ENCODE results near the gene KIAA1217.

The KIAA1217 gene

GRCh38 chr10:24415455-24416125 lies 206.7 kb downstream of the KIAA1217 start:
- H3K36me3 ChIP-seq (ENCODE audit: insufficient read depth, low read length) = no peaks in the 10 kb centered on the region
- H3K9ac ChIP-seq (ENCODE audit: low read depth, low read length) = no peak overlapping the region
- H3K79me2 ChIP-seq (ENCODE audit: insufficient read depth, low read length) = no peaks in the 10 kb centered on the region
- H3K4me3 ChIP-seq (ENCODE audit: low read depth in 1 of 2, low read length in 2 of 2) = no peak overlapping the region
- DNase-seq = no peak
- no peaks in the 10 kb centered on the region for H3K27me3 ChIP-seq (ENCODE audit: insufficient read depth, low read length, poor library complexity)
- H4K20me1 ChIP-seq (ENCODE audit: insufficient read depth, low read length) = no peaks in the 10 kb centered on the region
- no peak overlapping the region for H2AFZ ChIP-seq (ENCODE audit: low read depth, low read length)
- H3K4me2 ChIP-seq (ENCODE audit: insufficient read depth, low read length) = no peak overlapping the region
- H3K9me3 ChIP-seq (ENCODE audit: insufficient read depth, low read length, severe bottlenecking) = peaks cover 3% of the 10 kb centered on the region
- H3K27ac ChIP-seq (ENCODE audit: low read length) = no peak overlapping the region
- no peak for ATAC-seq (ENCODE audit: insufficient read depth, low read depth)
- H3K4me1 ChIP-seq (ENCODE audit: insufficient read depth, low read length) = peaks cover 10% of the 10 kb centered on the region
- TF ChIP-seq, protein P1, sequence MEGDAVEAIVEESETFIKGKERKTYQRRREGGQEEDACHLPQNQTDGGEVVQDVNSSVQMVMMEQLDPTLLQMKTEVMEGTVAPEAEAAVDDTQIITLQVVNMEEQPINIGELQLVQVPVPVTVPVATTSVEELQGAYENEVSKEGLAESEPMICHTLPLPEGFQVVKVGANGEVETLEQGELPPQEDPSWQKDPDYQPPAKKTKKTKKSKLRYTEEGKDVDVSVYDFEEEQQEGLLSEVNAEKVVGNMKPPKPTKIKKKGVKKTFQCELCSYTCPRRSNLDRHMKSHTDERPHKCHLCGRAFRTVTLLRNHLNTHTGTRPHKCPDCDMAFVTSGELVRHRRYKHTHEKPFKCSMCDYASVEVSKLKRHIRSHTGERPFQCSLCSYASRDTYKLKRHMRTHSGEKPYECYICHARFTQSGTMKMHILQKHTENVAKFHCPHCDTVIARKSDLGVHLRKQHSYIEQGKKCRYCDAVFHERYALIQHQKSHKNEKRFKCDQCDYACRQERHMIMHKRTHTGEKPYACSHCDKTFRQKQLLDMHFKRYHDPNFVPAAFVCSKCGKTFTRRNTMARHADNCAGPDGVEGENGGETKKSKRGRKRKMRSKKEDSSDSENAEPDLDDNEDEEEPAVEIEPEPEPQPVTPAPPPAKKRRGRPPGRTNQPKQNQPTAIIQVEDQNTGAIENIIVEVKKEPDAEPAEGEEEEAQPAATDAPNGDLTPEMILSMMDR (IDR thresholded peaks at IDR 0.05; ENCODE audit: borderline replicate concordance, extremely low read depth, low read length, poor library complexity, severe bottlenecking) = no peak
- no peak for TF ChIP-seq EZH2 (IDR thresholded peaks at IDR 0.05; ENCODE audit: borderline replicate concordance, low read depth, low read length, severe bottlenecking)

GRCh38 chr10:24416248-24416647 lies 207.3 kb downstream of the KIAA1217 start:
- H4K20me1 ChIP-seq (ENCODE audit: insufficient read depth, low read length) = no peaks in the 10 kb centered on the region
- H3K9me3 ChIP-seq (ENCODE audit: insufficient read depth, low read length, severe bottlenecking) = peaks cover 3% of the 10 kb centered on the region
- H3K9ac ChIP-seq (ENCODE audit: low read depth, low read length) = no peak overlapping the region
- TF ChIP-seq, protein P1 (IDR thresholded peaks at IDR 0.05; ENCODE audit: borderline replicate concordance, extremely low read depth, low read length, poor library complexity, severe bottlenecking) = no peak
- TF ChIP-seq EZH2 (IDR thresholded peaks at IDR 0.05; ENCODE audit: borderline replicate concordance, low read depth, low read length, severe bottlenecking) = no peak
- H3K27ac ChIP-seq (ENCODE audit: low read length) = no peak overlapping the region
- no peak for DNase-seq
- H3K27me3 ChIP-seq (ENCODE audit: insufficient read depth, low read length, poor library complexity) = no peaks in the 10 kb centered on the region
- H3K4me3 ChIP-seq (ENCODE audit: low read depth in 1 of 2, low read length in 2 of 2) = no peak overlapping the region
- no peaks in the 10 kb centered on the region for H3K79me2 ChIP-seq (ENCODE audit: insufficient read depth, low read length)
- no peak overlapping the region for H2AFZ ChIP-seq (ENCODE audit: low read depth, low read length)
- no peak for ATAC-seq (ENCODE audit: insufficient read depth, low read depth)
- no peaks in the 10 kb centered on the region for H3K36me3 ChIP-seq (ENCODE audit: insufficient read depth, low read length)
- peaks cover 10% of the 10 kb centered on the region for H3K4me1 ChIP-seq (ENCODE audit: insufficient read depth, low read length)
- no peak overlapping the region for H3K4me2 ChIP-seq (ENCODE audit: insufficient read depth, low read length)

GRCh38 chr10:24417053-24417452 lies 208.1 kb downstream of the KIAA1217 start:
- peaks cover 10% of the 10 kb centered on the region for H3K4me1 ChIP-seq (ENCODE audit: insufficient read depth, low read length)
- H3K27me3 ChIP-seq (ENCODE audit: insufficient read depth, low read length, poor library complexity) = no peaks in the 10 kb centered on the region
- no peak overlapping the region for H3K9ac ChIP-seq (ENCODE audit: low read depth, low read length)
- H3K36me3 ChIP-seq (ENCODE audit: insufficient read depth, low read length) = no peaks in the 10 kb centered on the region
- ATAC-seq (ENCODE audit: insufficient read depth, low read depth) (no peak), DNase-seq (no peak)
- H3K4me2 ChIP-seq (ENCODE audit: insufficient read depth, low read length) = no peak overlapping the region
- peaks cover 3% of the 10 kb centered on the region for H3K9me3 ChIP-seq (ENCODE audit: insufficient read depth, low read length, severe bottlenecking)
- H4K20me1 ChIP-seq (ENCODE audit: insufficient read depth, low read length) = no peaks in the 10 kb centered on the region
- H2AFZ ChIP-seq (ENCODE audit: low read depth, low read length) = no peak overlapping the region
- H3K4me3 ChIP-seq (ENCODE audit: low read depth in 1 of 2, low read length in 2 of 2) = no peak overlapping the region
- no peak overlapping the region for H3K27ac ChIP-seq (ENCODE audit: low read length)
- no peaks in the 10 kb centered on the region for H3K79me2 ChIP-seq (ENCODE audit: insufficient read depth, low read length)
- TF ChIP-seq, protein P1 (IDR thresholded peaks at IDR 0.05; ENCODE audit: borderline replicate concordance, extremely low read depth, low read length, poor library complexity, severe bottlenecking) = no peak
